H1 (cell line): ENCODE data around the gene LSR. TPM values are rescaled to one million over a fixed set of nuclear protein-coding genes. Genes with fewer than 3 reads are reported as not detected.

Source experiments
- BACH1 ChIP-seq: IDR thresholded peaks from 2 replicates; pipeline ENCODE4 v1.6.1; 2012; ENCODE audit warnings: low read length, improper control_type of control experiment
- HDAC6 ChIP-seq: IDR thresholded peaks from one replicate; pipeline ENCODE4 v1.7.1; 2012; ENCODE audit warnings: low read depth, mild to moderate bottlenecking, inconsistent platforms, low read length, moderate library complexity
- polyA plus RNA-seq, 7 experiments: library from polyadenylated mRNA; depleted of rRNA in 3 of 7; stranded (reverse) in 5 of 7; unstranded in 2 of 7; fragments of >200 nt in 5 of 7; fragments of 200-250 nt in 2 of 7; gene quantifications; 1 replicate in 5 of 7; 2 replicates in 1 of 7; 4 replicates in 1 of 7; pipeline versions ENCODE4 v1.2.1 to v1.2.3, GENCODE V29; 2011 to 2013; ENCODE audit warnings: missing spikeins in 2 of 7, mixed read lengths in 2 of 7
- total RNA-seq: library from RNA; stranded (reverse); fragmentation: NEBNext Ultra II Directional; extraction: Animal tissue kit (Norgen Biotek cat#: 25700); gene quantifications from 2 replicates; pipeline ENCODE4 v1.2.1, GENCODE V29; 2021

The LSR gene
- total and polyA plus RNA-seq, 2 of the 8 experiments (the other 6 are each of a cell fraction or from before 2014, with no cell fraction given), result 159 to 186 TPM

DNA sequence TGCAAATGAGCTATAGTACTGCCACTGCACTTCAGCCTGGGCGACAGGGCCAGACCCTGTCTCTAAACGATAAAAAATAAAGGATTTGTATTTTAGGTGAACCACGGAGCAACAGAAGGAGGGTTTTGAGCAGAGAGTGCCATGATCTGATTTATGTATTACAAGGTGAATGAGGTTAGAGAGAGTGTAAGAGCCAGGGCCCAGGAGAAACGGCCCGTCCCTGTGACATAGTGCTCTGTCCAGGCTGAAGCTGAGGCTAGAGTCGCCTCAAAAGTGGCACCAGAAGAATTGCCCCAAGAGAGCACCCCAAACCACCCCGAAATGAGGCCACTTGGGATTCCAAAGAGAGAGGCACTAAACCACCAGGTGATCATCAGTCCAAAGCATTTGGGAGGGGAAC lies 60.1 kb downstream of the LSR start (continued):
- TF ChIP-seq BACH1 (no peak), HDAC6 (no peak)
